ENCODE measurements around the gene TINCR.
"Not testable (repeated sequence)": the region's sequence is repeated elsewhere in the genome, so short reads cannot be mapped to it uniquely, and the experiment has no call there.

- not testable (repeated sequence) for TF ChIP-seq CTCF, POLR2A (IDR thresholded peaks at IDR 0.05)
Measured at GRCh38 chr19:5608766-5609165, 41.0 kb upstream of the TINCR start.

Measured in prostate gland (tissue), 2 donors.